NK-92 (cell line): ENCODE results near the gene STK32C.
"Not testable (repeated sequence)": the region's sequence is repeated elsewhere in the genome, so short reads cannot be mapped to it uniquely, and the experiment has no call there.

ENCODE experiments used
- DNase-seq: peaks from one replicate; lab custom pipeline; 2025; ENCODE audit not compliant: unreplicated experiment; lab: John Stamatoyannopoulos, UW

The STK32C gene

GRCh38 chr10:132338876-132339275 is 31.1 kb upstream of the STK32C start:
- no peak for DNase-seq

- not testable (repeated sequence) for DNase-seq
Measured at GRCh38 chr10:132337854-132338253, 30.1 kb upstream of the STK32C start.

- DNase-seq = no peak
Measured at GRCh38 chr10:132336919-132337407, 29.2 kb upstream of the STK32C start.

- DNase-seq = no peak
Measured at GRCh38 chr10:132336064-132336746, 28.5 kb upstream of the STK32C start.

GRCh38 chr10:132335189-132336063 is 27.7 kb upstream of the STK32C start:
- DNase-seq = no peak

- DNase-seq = no peak
Measured at GRCh38 chr10:132334631-132335188, 27.0 kb upstream of the STK32C start.

GRCh38 chr10:132333386-132333785 is 25.6 kb upstream of the STK32C start:
- no peak for DNase-seq

- DNase-seq = no peak
Measured at GRCh38 chr10:132332433-132332754, 24.6 kb upstream of the STK32C start.

GRCh38 chr10:132331601-132332432 is 24.1 kb upstream of the STK32C start, which contains the start of gene LRRC27:
TSS of gene LRRC27 (plus strand) at chr10:132332193. CDS start at chr10:132333525, 1,332 bp downstream.
- peak; percentile 95 for DNase-seq

- DNase-seq = no peak
Measured at GRCh38 chr10:132330486-132330833, 22.7 kb upstream of the STK32C start.

GRCh38 chr10:132329565-132330485 is 22.1 kb upstream of the STK32C start:
- no peak for DNase-seq

GRCh38 chr10:132328738-132329137 is 21.0 kb upstream of the STK32C start:
- no peak for DNase-seq

- DNase-seq = no peak
Measured at GRCh38 chr10:132328106-132328505, 20.4 kb upstream of the STK32C start.

- DNase-seq = no peak
Measured at GRCh38 chr10:132326925-132327324, 19.2 kb upstream of the STK32C start.

- no peak for DNase-seq
Measured at GRCh38 chr10:132326344-132326889, 18.7 kb upstream of the STK32C start.

- no peak for DNase-seq
Measured at GRCh38 chr10:132324186-132324585, 16.4 kb upstream of the STK32C start.

- DNase-seq = no peak
Measured at GRCh38 chr10:132322586-132323048, 14.9 kb upstream of the STK32C start.

- no peak for DNase-seq
Measured at GRCh38 chr10:132321726-132322125, 14.0 kb upstream of the STK32C start.

- no peak for DNase-seq
Measured at GRCh38 chr10:132320654-132321469, 13.1 kb upstream of the STK32C start.
